ENCODE results near the gene NOTCH1.

DNA sequence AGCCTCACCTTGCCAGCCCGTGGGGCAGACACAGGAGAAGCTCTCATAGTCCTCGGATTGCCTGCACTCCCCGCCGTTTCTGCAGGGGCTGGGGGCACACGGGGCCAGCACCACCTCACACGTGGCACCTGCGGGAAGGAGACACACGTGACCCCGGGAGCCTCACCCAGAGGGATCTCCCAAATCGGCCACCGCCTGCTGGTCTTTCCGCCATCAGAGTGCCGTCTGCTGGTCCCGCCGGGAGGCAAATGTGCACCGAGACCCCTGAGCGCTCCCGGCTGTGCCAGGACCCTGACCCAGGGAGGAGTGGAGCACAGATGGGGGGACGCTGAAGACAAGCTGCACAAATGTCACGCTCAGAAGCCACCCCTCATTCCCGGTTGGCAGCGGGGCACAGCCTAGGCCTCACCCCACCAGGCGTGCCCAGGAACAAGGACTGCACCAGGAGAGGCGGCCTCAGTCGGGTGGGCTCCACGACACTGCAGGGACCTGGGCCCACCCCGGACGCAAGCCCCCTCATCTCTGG lies 34.6 kb downstream of the NOTCH1 start:
- TF ChIP-seq GATAD1 (CRISPR knock-in tag; IDR thresholded peaks at IDR 0.05) (no peak), GTF2F1 (IDR thresholded peaks at IDR 0.05; ENCODE audit: low read length) (no peak), JUN (CRISPR knock-in tag; IDR thresholded peaks at IDR 0.05) (no peak), HIC2 (CRISPR knock-in tag; IDR thresholded peaks at IDR 0.05; ENCODE audit: low read depth) (no peak), ELK4 (CRISPR knock-in tag; IDR thresholded peaks at IDR 0.05; ENCODE audit: borderline replicate concordance) (no peak), ZBTB7A (CRISPR knock-in tag; IDR thresholded peaks at IDR 0.05) (no peak), CTCF (CRISPR knock-in tag; IDR thresholded peaks at IDR 0.05) (no peak), ZNF207 (IDR thresholded peaks at IDR 0.05; ENCODE audit: borderline replicate concordance) (no peak), MTA1 (CRISPR knock-in tag; IDR thresholded peaks at IDR 0.05; ENCODE audit: borderline replicate concordance) (no peak), DDIT3 (CRISPR knock-in tag; IDR thresholded peaks at IDR 0.05) (no peak)
